ENCODE results near the gene GABRR2.
A peak's percentile ranks its signal among the peaks of the same experiment; 100 is the strongest.

Gene GABRR2

DNA sequence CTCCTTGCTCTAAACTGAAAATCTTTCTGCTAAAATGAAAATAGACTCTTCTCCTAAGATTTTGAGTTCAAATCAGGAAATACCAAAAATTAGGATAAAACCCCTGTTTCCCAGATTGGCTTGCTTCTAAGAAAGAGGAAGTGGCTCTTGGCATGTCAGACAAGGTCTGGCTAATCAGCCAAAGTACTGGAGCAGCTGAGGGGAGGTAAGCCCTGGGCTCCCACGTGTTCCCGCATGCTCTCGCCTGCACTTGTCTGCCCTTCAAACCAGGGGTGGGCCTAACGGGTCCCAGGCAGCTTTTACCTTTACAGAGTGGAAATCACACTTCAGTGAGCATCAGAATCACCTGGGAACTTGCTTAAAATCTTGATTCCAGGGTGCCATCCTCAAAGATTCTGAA is 54.8 kb downstream of the GABRR2 start:
- DNase-seq (ENCODE audit: low read depth) = no peak
- TF ChIP-seq, protein P1, sequence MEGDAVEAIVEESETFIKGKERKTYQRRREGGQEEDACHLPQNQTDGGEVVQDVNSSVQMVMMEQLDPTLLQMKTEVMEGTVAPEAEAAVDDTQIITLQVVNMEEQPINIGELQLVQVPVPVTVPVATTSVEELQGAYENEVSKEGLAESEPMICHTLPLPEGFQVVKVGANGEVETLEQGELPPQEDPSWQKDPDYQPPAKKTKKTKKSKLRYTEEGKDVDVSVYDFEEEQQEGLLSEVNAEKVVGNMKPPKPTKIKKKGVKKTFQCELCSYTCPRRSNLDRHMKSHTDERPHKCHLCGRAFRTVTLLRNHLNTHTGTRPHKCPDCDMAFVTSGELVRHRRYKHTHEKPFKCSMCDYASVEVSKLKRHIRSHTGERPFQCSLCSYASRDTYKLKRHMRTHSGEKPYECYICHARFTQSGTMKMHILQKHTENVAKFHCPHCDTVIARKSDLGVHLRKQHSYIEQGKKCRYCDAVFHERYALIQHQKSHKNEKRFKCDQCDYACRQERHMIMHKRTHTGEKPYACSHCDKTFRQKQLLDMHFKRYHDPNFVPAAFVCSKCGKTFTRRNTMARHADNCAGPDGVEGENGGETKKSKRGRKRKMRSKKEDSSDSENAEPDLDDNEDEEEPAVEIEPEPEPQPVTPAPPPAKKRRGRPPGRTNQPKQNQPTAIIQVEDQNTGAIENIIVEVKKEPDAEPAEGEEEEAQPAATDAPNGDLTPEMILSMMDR (IDR thresholded peaks at IDR 0.05; ENCODE audit: insufficient read depth, low read depth, low read length, missing control alignments) = no peak

DNA sequence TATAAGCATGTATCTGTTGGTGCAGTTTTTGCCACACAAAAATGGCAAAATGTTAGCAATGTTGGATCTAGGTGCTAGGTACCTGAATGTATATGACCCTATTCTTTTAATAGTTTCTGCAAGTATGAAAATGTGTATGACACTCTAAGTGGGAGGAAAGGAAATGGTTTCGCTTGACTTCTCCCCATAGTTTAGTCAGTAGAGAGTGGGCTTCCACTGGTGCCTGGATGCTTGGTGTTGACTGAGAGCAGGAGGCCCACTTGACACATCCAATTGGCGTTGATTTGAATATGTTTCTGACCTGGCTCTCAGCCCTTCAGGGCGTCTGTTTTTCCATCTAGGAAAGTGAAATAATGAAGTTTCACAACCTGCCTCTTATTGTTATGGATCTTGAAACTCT is 56.2 kb downstream of the GABRR2 start:
- no peak for DNase-seq (ENCODE audit: low read depth)
- TF ChIP-seq, protein P1 (IDR thresholded peaks at IDR 0.05; ENCODE audit: insufficient read depth, low read depth, low read length, missing control alignments) = no peak
- no peak overlapping the region for H3K4me3 ChIP-seq (ENCODE audit: low read length)

More for the DNA sequence above, 54.8 kb downstream of the GABRR2 start:
- H3K4me3 ChIP-seq (ENCODE audit: low read length) = no peak overlapping the region

DNA sequence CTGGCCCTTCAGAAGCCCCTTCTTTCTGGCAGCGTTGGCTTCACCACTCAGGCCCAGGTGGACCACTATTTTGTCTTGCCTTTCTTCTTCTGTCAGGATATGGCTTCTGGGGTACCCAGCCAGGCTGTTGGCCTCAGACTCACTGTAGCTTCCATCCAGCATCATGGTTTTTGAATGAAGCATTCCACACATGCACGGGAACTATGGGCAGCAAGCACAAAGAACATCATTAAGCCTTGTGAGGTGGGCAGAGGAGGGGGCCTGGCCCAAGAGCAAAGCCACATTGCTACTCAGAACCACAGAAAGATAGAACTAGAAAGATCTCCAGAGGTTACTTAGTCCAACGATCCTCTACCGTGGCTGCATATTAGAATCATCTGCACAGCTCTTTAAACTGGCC is 57.3 kb downstream of the GABRR2 start:
- no peak for DNase-seq (ENCODE audit: low read depth)
- TF ChIP-seq, protein P1 (IDR thresholded peaks at IDR 0.05; ENCODE audit: insufficient read depth, low read depth, low read length, missing control alignments) = no peak
- H3K4me3 ChIP-seq (ENCODE audit: low read length) = no peak overlapping the region

DNA sequence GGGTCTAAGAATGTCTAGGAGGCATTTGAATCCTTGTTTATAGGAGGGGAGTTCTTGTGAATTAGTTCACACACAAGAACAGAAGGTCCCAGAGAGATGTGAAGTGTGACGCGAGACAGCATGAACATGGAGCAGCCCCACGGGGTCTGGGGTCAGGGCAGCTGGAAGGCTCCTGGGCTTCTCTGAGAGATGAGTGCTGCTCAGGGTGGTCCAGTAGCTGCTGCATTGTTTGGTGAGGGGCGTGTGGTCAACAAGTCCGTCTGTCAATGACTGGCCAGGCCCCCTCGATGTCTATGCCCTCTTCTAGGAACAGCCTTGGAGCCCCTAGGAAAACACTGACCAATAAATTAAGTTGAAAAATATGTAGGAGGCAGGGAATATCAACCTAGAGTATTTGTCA is 57.8 kb downstream of the GABRR2 start:
- no peak for DNase-seq (ENCODE audit: low read depth)
- TF ChIP-seq, protein P1 (IDR thresholded peaks at IDR 0.05; ENCODE audit: insufficient read depth, low read depth, low read length, missing control alignments) = no peak
- no peak overlapping the region for H3K4me3 ChIP-seq (ENCODE audit: low read length)

DNA sequence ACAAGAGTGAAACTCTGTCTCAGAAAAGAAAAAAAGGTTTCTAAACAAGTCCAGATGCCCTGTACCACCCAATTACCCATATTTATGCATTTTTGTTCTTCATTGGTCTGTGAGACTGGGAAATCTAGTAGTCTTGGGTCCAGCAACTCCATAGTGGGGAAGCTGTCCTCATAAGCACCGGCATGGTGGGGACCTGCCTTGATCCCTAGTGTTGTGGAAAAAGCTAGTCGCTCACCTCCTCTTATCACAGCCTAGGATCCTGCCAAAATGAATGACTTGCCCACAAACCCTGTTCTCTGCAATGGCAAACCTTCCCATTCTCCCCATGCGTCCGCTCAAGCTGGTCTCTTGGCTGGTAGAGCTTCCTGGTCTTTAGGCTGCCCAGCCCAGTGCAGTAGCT is 59.7 kb downstream of the GABRR2 start:
- TF ChIP-seq, protein P1 (IDR thresholded peaks at IDR 0.05; ENCODE audit: insufficient read depth, low read depth, low read length, missing control alignments) = no peak
- no peak overlapping the region for H3K4me3 ChIP-seq (ENCODE audit: low read length)
- no peak for DNase-seq (ENCODE audit: low read depth)

DNA sequence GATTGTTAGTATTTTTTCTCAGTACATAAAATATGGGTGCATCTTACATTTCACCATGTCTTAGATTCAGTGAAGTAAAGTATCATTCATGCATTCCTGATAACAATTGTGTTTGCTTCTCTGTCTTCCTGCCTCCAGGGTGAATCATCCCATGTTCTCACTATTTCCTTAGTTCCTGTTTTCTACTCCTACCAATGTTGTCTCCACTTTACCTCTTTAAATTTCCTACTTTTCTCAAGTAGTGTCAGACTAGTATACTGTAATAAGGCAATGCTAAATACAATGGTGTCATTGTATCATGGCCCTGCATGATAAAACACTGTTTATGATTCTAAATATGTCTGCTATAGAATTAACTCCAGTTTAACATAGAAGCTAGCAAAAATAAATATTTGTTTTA is 60.5 kb downstream of the GABRR2 start:
- no peak overlapping the region for H3K4me3 ChIP-seq (ENCODE audit: low read length)
- peak; percentile 40 for DNase-seq (ENCODE audit: low read depth)
- TF ChIP-seq, protein P1 (IDR thresholded peaks at IDR 0.05; ENCODE audit: insufficient read depth, low read depth, low read length, missing control alignments) = no peak

DNA sequence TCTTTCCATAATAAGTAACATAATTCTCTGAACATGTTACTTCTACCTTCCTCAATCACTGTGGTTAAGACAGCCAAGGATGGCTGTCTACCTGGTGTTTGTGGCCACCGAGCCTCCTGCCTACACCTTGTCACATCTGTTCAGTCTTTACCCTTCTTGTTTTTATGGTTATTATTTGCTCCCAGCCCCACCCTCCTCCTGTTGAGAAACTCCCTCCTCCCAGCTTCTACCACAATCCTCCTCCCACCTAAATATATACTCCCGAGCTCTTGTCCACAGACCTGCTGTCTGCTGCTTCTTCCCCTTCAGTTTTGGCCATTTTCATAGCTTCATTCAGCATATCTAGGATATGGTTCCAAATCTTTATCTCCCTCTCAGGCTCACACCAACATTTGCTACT is 62.2 kb downstream of the GABRR2 start:
- H3K4me3 ChIP-seq (ENCODE audit: low read length) = no peak overlapping the region
- TF ChIP-seq, protein P1 (IDR thresholded peaks at IDR 0.05; ENCODE audit: insufficient read depth, low read depth, low read length, missing control alignments) = no peak
- no peak for DNase-seq (ENCODE audit: low read depth)
